ENCODE measurements around the gene SCNN1B.
"Not testable (repeated sequence)": the region's sequence is repeated elsewhere in the genome, so short reads cannot be mapped to it uniquely, and the experiment has no call there.

SCNN1B gene

DNA sequence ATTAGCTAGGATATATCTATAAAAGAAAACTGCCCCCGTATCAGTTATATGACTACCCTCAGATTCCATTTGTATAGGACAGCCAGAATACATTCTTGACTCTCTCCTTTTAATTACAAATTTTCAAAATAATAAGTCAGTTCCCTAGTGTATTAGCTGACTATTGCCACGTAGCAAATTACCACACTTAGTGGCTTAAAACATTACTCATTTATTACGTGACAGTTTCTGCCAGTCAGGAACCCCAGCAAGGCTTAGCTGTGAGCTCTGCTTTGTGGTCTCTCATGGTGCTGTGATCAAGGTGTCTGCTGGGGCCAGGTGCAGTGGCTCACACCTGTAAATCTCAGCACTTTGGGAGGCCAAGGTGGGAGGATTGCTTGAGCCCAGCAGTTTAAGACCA, 13.9 kb upstream of the SCNN1B start:
- in situ Hi-C loops (cut with HindIII; ENCODE audit: low sequenced_read_pairs): no loop called here

DNA sequence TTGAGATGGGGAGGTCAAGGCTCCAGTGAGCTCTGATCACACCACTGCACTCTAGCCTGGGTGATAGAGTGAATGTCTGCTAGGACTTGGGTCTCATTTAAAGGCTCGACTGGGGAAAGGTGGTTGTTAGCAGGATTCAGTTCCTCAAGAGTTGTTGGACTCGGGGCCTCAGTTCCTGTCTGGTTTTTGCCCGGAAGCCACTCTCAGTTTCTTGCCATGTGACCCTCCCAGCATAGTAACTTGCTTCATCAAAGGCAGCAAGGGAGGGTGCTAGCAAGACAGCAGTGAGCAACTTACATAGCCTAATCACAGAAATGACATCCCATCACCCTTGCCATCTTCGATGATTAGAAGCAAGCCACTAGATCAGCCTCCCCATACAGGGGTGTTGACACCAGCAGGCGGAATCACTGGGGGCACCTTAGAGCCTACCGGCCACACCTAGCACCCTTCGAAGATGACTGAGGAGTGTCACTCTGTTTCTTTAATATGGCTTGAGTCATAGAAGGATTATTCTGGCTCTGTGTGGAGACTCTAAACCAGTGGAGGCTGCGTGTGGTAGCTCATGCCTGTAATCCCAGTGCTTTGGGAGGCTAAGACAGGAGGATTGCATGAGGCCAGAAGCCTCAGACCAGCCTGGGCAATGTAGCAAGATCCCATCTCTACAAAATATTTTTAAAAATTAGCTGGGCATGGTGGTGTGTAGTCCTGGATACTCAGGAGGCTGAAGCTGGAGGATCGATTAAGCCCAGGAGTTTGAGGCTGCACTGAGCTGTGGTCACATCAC, 13.2 kb upstream of the SCNN1B start:
- in situ Hi-C loops (cut with HindIII; ENCODE audit: low sequenced_read_pairs): no loop called here

DNA sequence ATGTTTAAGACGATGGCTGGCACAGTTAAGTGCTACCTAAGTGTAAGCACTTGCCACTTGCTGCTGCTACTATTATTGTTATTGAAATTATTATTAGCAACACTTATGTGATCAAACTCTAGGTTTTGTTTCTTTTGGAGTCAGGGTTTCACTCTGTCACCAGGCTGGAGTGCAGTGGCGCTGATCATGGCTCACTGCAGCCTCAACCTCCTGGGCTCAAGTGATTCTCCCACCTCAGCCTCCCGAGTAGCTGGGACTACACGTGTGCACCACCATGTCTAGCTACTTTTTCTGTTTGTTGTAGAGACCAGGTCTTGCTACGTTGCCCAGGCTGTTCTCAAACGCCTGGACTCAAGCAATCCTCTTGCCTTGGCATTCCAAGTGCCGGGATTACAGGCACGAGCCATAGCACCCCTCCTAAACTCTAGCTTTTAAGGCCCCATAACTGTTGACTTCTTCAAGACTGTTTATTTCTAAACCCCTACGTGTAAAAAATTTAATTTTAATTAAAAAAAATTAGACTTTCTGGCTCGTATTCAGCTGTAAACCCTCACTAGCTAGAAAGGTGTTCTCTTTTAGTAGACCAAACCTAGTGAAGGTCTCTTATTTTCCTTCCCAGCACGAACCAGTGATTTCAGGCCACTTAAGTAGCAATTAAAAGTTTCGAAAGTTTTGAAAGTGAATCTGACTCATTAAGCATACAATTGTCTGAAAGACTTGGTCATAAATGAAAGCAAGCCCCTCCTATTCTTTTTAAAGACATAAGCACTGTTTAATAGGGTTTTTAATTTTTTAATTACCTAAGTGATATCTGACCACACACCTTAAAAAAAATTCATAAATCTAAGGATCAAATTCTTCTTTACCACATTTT, 11.7 kb upstream of the SCNN1B start:
- in situ Hi-C loops (cut with HindIII; ENCODE audit: low sequenced_read_pairs): no loop called here

DNA sequence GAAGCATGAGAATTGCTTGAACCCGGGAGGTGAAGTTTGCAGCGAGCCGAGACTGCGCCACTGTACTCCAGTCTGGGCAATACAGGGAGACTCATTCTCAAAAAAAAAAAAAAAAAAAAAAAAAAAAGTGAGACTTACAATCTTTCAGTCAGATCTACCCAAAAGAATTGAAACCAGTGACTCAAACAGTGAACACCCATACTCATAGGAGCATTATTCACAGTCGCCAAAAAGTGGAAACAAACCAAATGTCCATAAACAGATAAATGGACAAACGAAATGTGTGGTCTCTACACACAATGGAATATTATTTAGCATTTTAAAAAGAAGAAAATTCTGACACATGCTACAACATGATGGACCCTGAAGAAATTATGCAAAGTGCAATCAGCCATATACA, 9.1 kb upstream of the SCNN1B start:
- in situ Hi-C loops (cut with HindIII; ENCODE audit: low sequenced_read_pairs): no loop called here

DNA sequence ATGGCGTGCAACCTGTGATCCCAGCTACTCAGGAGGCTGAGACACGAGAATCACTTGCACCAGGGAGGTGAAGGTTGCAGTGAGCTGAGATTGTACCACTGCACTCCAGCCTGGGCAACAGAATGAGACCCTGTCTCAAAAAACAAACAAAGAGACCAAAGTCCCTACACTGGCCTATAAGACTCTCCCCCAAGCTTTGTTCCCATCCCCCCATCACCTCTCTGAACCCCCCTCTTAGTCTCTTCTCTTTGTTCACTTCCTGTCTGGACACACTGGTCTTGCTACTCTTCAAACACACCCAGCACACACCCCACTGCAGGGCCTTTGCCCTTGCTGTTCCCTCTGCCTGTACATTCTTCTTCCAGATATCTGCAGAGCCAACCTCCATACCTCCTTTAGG, 7.8 kb upstream of the SCNN1B start:
- in situ Hi-C loops (cut with HindIII; ENCODE audit: low sequenced_read_pairs): no loop called here

DNA sequence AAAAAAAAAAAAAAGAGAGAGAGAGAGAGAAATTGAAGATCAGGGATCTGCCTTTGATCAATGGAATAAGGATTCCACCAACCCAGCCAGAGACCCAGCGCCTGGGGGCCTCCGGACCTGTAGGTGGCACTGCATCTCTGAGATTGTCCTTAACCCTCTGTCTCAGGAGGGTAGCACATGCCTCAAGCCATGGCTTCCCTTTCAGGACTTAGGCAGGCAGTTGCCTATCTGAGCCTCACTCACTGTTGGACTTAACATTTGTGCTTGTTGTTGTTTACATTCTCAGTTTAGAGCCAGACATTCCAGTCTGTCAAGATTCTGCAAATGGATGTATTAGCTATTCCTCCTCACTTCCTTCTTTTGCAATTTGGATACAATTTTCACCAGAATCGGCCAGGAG, 5.1 kb upstream of the SCNN1B start:
- in situ Hi-C loops (cut with HindIII; ENCODE audit: low sequenced_read_pairs): no loop called here

DNA sequence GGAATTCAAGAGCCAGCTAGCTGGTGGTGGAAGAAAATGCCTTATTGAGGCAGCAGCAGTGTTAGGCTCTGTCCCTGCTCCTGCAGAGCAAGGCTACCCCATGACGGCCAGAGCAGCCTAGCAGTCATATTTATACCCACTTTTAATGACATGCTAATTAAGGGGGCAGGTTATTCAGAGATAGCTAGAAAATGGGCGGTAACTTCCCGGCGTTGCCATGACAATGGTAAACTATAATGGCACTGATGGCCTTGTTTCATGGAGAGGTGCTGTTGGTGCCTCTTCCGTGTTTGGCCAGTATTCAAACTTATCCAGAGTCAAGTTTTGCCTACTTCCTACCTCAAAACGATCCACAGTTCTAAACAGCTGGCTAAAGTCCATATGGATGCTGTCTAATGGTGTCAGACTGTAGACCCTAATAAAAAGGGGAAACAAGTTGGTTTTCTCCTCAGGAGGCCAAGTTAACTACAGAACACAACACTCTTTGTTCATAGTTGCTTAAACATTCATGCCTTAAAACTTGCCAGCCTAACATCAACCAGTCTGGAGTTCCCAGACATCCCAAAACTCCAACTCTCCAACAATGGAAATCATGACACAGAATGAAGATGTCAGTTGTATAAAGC, 3.7 kb upstream of the SCNN1B start:
- in situ Hi-C loops (cut with HindIII; ENCODE audit: low sequenced_read_pairs): no loop called here

DNA sequence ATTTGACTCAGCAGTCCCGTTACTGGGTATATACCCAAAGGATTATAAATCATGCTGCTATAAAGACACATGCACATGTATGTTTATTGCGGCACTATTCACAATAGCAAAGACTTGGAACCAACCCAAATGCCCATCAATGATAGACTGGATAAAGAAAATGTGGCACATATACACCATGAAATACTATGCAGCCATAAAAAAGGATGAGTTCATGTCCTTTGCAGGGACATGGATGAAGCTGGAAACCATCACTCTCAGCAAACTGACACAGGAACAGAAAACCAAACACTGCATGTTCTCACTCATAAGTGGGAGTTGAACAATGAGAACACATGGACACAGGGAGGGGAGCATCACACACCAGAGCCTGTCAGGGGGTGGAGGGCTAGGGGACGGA, 2.3 kb upstream of the SCNN1B start:
- in situ Hi-C loops (cut with HindIII; ENCODE audit: low sequenced_read_pairs): not testable (repeated sequence)

DNA sequence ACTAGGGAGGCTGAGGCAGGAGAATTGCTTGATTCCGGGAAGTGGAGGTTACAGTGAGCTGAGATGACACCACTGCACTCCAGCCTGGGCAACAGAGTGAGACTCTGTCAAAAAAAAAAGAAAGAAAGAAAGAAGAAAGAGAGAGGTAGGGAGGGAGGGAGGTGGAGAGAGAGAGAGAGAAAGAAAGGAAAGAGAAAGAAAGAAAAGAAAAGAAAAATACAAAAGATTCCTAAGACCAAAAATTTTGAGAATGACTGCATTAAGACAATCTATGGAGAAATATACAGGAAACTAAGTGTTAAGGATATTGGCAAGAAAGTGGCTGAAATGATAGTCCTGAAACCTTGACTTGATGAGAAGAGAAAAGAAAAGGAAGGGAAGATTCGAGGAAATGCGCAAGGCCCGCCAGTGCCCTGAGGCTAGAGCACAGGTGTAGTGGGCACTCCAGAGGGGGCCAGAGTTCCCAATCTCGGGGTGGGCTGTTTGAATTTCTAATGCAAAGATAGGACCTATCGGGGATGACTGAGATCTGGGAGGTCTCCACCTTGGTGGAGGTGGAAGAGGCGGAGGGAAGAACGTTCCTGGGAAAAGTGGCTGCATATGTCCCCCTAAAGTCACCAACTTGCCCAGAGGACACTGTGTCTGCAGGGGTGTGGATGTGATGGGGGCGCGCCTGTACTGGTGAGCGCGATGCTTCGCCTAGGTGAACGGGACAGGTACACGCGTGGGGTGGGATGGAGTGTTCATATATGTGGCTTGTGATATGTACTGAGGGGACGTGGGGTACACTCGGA, 654 bp upstream of the SCNN1B start:
- in situ Hi-C loops (cut with HindIII; ENCODE audit: low sequenced_read_pairs): no loop called here

DNA sequence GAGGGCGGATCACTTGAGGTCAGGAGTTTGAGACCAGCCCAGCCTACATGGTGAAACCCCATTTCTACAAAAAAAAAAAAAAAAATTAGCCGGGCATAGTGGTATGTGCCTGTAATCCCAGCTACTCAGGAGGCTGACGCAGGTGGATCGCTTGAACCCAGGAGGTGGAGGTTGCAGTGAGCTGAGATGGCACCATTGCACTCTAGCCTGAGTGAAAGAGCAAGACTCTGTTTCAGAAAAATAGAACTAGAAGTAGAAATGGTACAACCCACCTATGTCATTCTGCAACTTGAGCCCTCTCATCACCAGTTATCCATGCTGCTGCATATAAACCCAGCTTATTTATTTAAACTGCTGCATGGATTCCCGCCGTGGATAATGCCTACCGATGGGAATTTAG, 1.6 kb downstream of the SCNN1B start:
- in situ Hi-C loops (cut with HindIII; ENCODE audit: low sequenced_read_pairs): no loop called here

DNA sequence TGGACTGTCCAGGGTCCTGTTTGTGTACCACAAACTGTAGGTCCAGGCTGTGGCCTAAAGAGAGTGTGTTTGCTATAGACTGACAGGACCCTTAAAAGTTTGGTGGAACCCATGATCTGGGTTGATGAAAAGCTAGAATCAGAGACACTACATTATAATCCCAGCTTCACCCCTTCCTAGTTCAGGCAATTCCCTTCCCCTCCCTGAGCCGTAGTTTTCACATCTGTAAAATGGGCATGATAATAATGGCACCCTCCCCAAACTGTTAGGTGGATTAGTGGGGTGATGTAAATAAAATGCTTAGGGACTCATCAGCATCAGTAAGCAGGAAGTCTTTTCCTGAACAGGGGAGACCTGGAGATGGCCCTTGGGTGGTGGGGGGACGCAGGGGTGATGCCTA, 2.5 kb downstream of the SCNN1B start:
- in situ Hi-C loops (cut with HindIII; ENCODE audit: low sequenced_read_pairs): no loop called here

DNA sequence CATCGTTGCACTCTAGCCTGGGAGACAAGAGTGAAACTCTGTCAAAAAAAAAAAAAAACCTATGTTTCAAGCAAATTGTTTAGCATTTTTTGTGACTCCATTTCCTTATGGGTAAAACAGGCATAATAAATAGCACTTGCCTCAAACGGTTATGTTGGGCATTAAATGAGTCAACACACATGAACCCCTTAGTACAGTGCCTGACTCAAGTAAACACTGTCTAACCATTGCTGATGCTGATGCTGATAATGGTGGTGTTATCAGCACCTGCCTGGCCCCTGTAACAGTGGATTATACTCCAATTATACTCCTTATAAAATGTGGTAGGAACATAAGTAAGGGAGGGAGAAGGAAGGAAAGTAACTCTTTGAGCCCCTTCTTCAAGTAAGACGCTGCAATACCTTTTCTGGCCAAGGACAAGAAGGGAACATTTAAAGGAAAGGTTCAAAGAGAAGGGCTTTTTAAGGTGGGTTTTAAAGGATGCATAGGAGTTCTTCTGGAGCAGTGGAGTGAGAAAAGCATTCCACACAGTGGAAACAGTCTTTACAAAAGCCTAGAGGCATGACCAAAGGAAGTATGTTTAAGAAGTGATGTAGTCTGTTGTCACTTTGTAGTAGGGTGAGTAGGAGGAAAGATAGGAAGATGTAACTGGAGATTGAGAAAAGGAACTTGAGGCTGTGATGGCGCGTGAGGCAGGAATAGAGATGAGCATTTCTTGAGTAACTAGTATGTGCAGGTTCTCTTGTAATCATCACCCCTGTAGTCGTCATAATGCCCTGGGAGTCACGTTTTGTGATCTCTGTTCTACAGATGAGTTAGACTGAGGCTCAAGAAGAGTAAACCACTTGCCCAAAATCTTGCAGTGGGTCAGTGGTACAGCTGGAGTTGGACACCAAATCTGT, 4.3 kb downstream of the SCNN1B start:
- in situ Hi-C loops (cut with HindIII; ENCODE audit: low sequenced_read_pairs): no loop called here

DNA sequence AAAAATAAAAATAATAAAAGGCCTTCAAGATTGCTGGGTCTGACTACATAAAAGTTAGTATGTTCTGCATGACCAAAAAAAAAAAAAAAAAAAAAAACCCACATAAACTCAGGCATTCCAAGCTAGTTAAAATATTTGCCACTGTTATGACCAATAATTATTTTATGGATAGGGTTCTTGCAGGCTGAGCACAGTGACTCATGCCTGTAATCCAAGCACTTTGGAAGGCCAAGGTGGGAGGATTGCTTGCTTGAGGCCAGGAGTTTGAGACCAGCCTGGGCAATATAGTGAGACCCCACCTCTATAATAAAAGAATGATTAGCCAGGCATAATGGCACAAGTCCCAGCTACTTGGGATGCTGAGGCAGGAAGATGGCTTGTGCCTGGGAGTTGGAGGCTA, 8.1 kb downstream of the SCNN1B start:
- in situ Hi-C loops (cut with HindIII; ENCODE audit: low sequenced_read_pairs): no loop called here

DNA sequence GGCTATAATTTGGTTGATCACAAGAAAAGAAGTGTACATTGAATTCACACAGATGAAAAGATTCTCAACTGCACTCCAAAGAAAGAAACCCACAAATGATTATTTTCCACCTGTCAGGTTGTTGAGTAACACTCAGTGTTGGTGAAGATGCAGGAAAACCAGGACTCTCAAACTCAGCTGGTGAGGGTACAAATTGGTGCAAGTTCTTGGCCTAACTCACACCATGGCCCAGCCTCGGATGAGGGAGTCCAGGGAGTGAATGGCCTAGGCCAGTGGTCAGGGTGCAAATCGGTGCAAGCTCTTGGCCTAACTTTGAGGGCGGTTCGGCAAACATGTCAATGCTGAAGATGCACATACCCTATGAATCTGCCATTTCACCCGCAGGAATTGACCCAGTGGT, 8.6 kb downstream of the SCNN1B start:
- in situ Hi-C loops (cut with HindIII; ENCODE audit: low sequenced_read_pairs): no loop called here

DNA sequence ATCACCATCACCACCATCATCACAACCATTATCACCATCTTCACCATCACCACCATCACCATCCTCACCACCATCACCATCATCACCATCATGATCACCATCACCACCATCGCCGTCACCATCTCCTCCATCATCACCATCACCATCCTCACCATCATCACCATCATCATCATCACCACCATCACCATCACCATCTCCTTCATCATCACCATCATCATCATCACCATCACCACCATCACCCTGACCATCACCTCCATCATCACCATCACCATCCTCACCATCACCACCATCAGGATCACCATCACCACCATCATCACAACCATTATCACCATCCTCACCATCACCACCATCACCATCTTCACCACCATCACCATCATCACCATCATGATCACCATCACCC, 14.1 kb downstream of the SCNN1B start:
- in situ Hi-C loops (cut with HindIII; ENCODE audit: low sequenced_read_pairs): no loop called here

DNA sequence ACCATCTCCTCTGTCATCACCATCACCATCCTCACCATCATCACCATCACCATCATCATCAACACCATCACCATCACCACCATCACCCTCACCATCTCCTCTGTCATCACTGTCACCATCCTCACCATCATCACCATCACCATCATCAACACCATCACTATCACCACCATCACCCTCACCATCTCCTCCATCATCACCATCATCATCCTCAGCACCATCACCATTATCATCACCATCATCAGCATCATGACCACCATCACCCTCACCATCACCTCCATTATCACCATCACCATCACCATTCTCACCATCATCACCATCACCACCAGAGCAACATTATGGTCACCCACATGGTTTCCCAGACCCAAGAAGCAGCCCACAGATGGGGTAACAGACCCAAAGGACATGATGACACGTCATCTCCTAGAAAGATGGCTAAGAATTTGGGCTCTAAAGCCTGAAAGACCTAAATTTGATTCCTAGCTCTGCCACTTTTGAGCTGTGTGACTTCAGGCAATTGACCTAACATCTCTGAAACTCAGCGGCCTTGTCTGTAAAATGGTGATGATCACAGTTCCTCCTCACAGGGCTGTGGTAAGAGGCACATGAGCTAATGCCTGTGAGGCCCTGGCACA, 14.6 kb downstream of the SCNN1B start:
- in situ Hi-C loops (cut with HindIII; ENCODE audit: low sequenced_read_pairs): no loop called here

DNA sequence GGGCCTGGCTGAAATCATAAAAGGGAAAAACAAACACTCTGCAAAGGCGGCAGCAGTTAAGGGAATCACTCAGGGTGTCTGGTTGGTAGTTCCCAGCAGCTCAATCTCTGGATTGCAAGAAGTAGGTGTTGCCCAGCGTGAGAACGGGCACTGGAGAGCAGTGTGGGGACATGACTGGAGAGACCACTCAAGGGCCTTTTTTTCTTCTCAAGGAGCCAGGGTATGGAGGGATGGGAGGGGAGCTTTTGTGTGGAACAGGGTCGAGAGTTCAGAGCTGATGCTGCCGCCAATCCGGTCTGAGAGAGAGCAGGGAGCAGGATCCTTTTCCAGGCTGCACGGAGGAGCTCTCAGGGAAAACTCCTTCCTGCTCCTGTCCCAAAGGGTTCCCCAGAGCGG, 15.2 kb downstream of the SCNN1B start:
- in situ Hi-C loops (cut with HindIII; ENCODE audit: low sequenced_read_pairs): no loop called here

DNA sequence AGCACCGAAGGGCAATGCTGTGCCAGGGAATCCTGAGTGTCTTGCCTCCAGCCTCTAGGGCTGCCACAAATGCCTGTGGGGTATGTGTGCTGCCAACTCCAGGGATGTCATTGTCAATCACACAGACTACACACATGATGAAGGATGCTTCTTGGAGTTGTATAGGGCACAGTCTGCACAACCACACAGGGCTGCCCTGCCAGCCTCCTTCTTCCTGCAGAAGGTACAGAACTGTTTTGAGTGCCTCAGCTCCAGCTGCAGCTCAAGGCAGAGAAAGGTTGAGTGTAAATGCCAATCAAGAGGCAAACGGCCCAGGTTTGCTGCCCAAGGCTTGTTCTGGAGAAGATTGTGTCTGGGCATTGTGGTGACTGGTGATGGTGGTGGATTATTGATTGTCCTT, 15.6 kb downstream of the SCNN1B start:
- in situ Hi-C loops (cut with HindIII; ENCODE audit: low sequenced_read_pairs): no loop called here

DNA sequence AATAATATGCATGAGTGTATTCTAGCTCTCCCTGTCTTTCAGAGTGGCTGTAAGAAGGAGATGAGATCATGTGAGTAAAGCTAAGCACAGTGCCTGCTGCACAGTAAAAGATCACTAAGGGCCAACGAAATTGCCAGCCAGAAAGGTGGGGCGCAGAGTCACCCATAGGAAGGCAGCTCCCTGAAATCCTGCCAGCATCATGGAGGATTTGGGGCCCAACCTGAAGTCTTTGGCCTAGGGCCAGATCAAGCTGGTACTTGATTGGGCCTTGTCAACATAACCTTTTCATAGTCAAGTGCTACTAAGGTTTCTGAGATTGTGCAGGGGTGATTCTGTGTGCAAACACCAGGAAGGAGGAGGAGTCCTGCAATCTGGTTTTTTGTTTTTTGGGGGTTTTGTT, 16.5 kb downstream of the SCNN1B start:
- in situ Hi-C loops (cut with HindIII; ENCODE audit: low sequenced_read_pairs): no loop called here
